ENCODE measurements around the gene THEMIS. TPM values are rescaled to one million over a fixed set of nuclear protein-coding genes. Genes with fewer than 3 reads are reported as not detected.

Gene THEMIS
- total and polyA plus RNA-seq, 10 of the 15 experiments (the other 5 are each of a cell fraction or from before 2014, with no cell fraction given) = 0.06 to 1.5 (median 0.08) TPM; not detected in 6

GRCh38 chr6:127920804-127921203 is 19.9 kb upstream of the THEMIS start:
- no TSS peak for BruUV-seq (replicated peaks)
- H3K27ac ChIP-seq (ENCODE audit: control insufficient read depth, insufficient read depth) = no peak overlapping the region
- no peaks in the 10 kb centered on the region for H3K9me3 ChIP-seq (replicated peaks; ENCODE audit: control insufficient read depth, insufficient read depth, low read length)
- RAD21 ChIA-PET (ENCODE audit: unreplicated experiment) = no interaction called here
- no peaks in the 10 kb centered on the region for H3K4me1 ChIP-seq (ENCODE audit: control insufficient read depth, insufficient read depth, low read length)
- TF ChIP-seq MYB (IDR thresholded peaks at IDR 0.05; ENCODE audit: borderline replicate concordance, low read depth, low read length) (no peak), ATF7 (IDR thresholded peaks at IDR 0.05; ENCODE audit: low read depth) (no peak), YBX1 (IDR thresholded peaks at IDR 0.05) (no peak), NBN (IDR thresholded peaks at IDR 0.05) (no peak)
- H3K4me2 ChIP-seq (ENCODE audit: control insufficient read depth, insufficient read depth) = no peak overlapping the region
- POLR2A ChIA-PET = no interaction called here
- H4K20me1 ChIP-seq (ENCODE audit: control insufficient read depth, insufficient read depth) = no peaks in the 10 kb centered on the region
- H2AFZ ChIP-seq (ENCODE audit: control insufficient read depth, low read depth, low read length) = no peak overlapping the region
- DNase-seq (ENCODE audit: low read depth, low spot score) (no peak), ATAC-seq (no peak), FAIRE-seq (no peak)
- intact Hi-C loops (cut with micrococcal nuclease; ENCODE audit: unreplicated experiment) = no loop called here
- SMC1A ChIA-PET (ENCODE audit: uncharacterized antibody, unreplicated experiment) = no interaction called here
- H3K4me3 ChIP-seq = no peak overlapping the region
- H3K27me3 ChIP-seq (replicated peaks in 1 of 2; ENCODE audit: control insufficient read depth in 2 of 2, insufficient read depth in 2 of 2, low read length in 1 of 2) = no peaks in the 10 kb centered on the region
- CTCF ChIA-PET = no interaction called here
- in situ Hi-C loops (cut with MboI) = no loop called here
- 22% methylated on average over 3 of the region's 3 CpGs for WGBS (ENCODE audit: insufficient coverage, insufficient replicate concordance, low lambda C conversion rate, missing lambda C conversion rate)
- no peaks in the 10 kb centered on the region for H3K79me2 ChIP-seq (ENCODE audit: control insufficient read depth, insufficient read depth, low read length)
- H3K36me3 ChIP-seq (ENCODE audit: control insufficient read depth in 2 of 2, insufficient read depth in 2 of 2, low read length in 1 of 2) = no peaks in the 10 kb centered on the region
- H3K9ac ChIP-seq (ENCODE audit: control insufficient read depth, insufficient read depth, low read length) = no peak overlapping the region

GRCh38 chr6:127918506-127919427 is 17.9 kb upstream of the THEMIS start:
- intact Hi-C loops (cut with micrococcal nuclease; ENCODE audit: unreplicated experiment) = no loop called here
- H3K9me3 ChIP-seq (replicated peaks; ENCODE audit: control insufficient read depth, insufficient read depth, low read length) = no peaks in the 10 kb centered on the region
- H3K36me3 ChIP-seq (ENCODE audit: control insufficient read depth in 2 of 2, insufficient read depth in 2 of 2, low read length in 1 of 2) = no peaks in the 10 kb centered on the region
- in situ Hi-C loops (cut with MboI) = no loop called here
- ATAC-seq (peak; percentile 50), FAIRE-seq (no peak), DNase-seq (ENCODE audit: low read depth, low spot score) (no peak)
- no peak overlapping the region for H3K4me2 ChIP-seq (ENCODE audit: control insufficient read depth, insufficient read depth)
- RAD21 ChIA-PET (ENCODE audit: unreplicated experiment) = no interaction called here
- no peaks in the 10 kb centered on the region for H3K79me2 ChIP-seq (ENCODE audit: control insufficient read depth, insufficient read depth, low read length)
- WGBS (ENCODE audit: insufficient coverage, insufficient replicate concordance, low lambda C conversion rate, missing lambda C conversion rate) = 0% methylated on average over 3 of the region's 3 CpGs
- no peaks in the 10 kb centered on the region for H3K4me1 ChIP-seq (ENCODE audit: control insufficient read depth, insufficient read depth, low read length)
- H3K4me3 ChIP-seq = no peak overlapping the region
- BruUV-seq (replicated peaks) = no TSS peak
- no peak overlapping the region for H3K27ac ChIP-seq (ENCODE audit: control insufficient read depth, insufficient read depth)
- TF ChIP-seq SREBF1 (IDR thresholded peaks at IDR 0.05; ENCODE audit: low read length) = no peak
- TF ChIP-seq FOXK2 (IDR thresholded peaks at IDR 0.05) = no peak
- no peak for TF ChIP-seq POLR2A (IDR thresholded peaks at IDR 0.05; ENCODE audit: low read depth, low read length)
- TF ChIP-seq RUNX3 (IDR thresholded peaks at IDR 0.05; ENCODE audit: low read length) = no peak
- TF ChIP-seq POU2F2 (IDR thresholded peaks at IDR 0.05; ENCODE audit: borderline replicate concordance, low read depth, low read length) = no peak
- TF ChIP-seq KAT2A (conservative IDR thresholded peaks at IDR 0.05; ENCODE audit: control insufficient read depth, low read depth, low read length) = no peak
- no peak for TF ChIP-seq GATAD2B (conservative IDR thresholded peaks at IDR 0.05; ENCODE audit: low read depth)
- TF ChIP-seq ZNF207 (IDR thresholded peaks at IDR 0.05; ENCODE audit: borderline replicate concordance) = no peak
- no peak for TF ChIP-seq ATF2 (IDR thresholded peaks at IDR 0.05; ENCODE audit: low read length)
- TF ChIP-seq, protein P1, sequence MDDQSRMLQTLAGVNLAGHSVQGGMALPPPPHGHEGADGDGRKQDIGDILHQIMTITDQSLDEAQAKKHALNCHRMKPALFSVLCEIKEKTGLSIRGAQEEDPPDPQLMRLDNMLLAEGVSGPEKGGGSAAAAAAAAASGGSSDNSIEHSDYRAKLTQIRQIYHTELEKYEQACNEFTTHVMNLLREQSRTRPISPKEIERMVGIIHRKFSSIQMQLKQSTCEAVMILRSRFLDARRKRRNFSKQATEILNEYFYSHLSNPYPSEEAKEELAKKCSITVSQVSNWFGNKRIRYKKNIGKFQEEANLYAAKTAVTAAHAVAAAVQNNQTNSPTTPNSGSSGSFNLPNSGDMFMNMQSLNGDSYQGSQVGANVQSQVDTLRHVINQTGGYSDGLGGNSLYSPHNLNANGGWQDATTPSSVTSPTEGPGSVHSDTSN (IDR thresholded peaks at IDR 0.05; ENCODE audit: insufficient replicate concordance, low read depth, low read length) = no peak
- no peak for TF ChIP-seq ZZZ3 (IDR thresholded peaks at IDR 0.05; ENCODE audit: control insufficient read depth, insufficient read length, low read depth)
- CTCF ChIA-PET = interaction anchor here (1.4 kb wide), 2 partner anchors 30 to 63 kb away, joined by 3 to 4 read pairs; no protein-coding TSS in a partner anchor
- SMC1A ChIA-PET (ENCODE audit: uncharacterized antibody, unreplicated experiment) = interaction anchor here (4.2 kb wide), 1 partner anchor 10 kb away, joined by 14 read pairs; no protein-coding TSS in a partner anchor
- POLR2A ChIA-PET = interaction anchor here (0.5 kb wide), 1 partner anchor 34 kb away, joined by 3 read pairs; no protein-coding TSS in a partner anchor
- no peak overlapping the region for H2AFZ ChIP-seq (ENCODE audit: control insufficient read depth, low read depth, low read length)
- H3K9ac ChIP-seq (ENCODE audit: control insufficient read depth, insufficient read depth, low read length) = no peak overlapping the region
- no peaks in the 10 kb centered on the region for H3K27me3 ChIP-seq (replicated peaks in 1 of 2; ENCODE audit: control insufficient read depth in 2 of 2, insufficient read depth in 2 of 2, low read length in 1 of 2)
- no peaks in the 10 kb centered on the region for H4K20me1 ChIP-seq (ENCODE audit: control insufficient read depth, insufficient read depth)

Data from GM12878 (cell line).